ENCODE data around the gene MCCC1.

The MCCC1 gene

DNA sequence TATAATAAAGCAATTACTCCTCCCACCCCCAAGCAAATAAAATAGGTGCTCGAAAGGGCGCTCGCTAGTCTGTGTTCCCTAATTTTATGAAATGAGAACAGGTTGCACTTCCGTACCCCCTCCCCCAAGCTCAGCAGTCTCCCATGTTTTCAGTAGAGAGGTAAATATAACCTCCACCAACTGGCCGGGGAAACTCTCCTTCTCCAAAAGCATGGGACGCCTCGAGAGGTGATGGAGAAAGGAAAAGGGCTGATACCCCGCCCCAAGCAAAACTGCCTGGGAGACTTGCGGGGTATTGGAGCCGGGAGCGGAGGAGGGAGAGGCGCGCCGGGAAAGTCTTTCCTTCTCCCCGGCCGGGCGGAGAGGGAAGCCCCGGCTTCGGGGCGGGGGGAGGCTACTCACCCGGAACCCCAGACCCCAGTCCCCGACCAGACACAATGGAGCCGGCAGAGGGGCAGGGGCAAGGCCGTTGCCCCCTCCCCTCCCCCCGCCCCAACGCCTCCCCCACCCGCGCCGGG, 119.6 kb downstream of the MCCC1 start:
- DNase-seq = peak; percentile 54

- peak; percentile 54 for DNase-seq
Observed at GRCh38 chr3:182979103-182979673, 120.1 kb downstream of the MCCC1 start.

DNA sequence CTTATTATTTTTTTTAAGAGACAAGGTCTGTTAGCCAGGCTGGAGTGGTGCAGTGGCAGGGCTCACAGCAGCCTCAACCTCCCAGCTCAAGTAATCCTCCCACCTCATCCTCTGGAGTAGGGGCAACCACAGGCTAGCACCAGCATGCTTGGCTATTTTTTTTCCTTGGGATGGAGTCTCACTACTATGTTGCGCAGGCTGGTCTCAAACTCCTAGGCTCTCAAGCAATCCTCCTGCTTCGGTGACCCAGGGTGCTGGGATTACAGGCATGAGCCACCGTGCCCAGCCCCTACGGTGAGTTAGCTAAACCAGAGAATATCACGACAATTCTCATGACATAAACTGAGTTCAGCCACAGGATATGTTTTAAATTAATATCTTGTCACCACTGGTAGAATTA, 120.9 kb downstream of the MCCC1 start:
- no peak for DNase-seq

DNA sequence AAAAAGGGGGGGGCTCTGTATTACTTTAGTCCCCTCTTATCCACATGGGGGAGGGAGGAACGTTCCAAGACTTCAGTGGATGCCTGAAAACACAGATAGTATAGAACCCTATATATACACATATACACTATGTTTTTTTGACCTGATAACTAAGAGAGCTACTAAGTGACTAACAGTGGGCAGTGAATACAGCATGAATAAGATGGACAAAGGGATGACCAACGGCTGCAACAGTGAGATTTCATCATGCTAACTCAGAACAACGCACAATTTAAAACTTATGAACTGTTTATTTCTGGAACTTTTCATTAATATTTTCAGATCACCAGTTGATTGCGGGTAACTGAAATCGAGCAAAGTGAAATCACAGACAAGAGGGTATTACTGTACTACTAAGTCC, 126.2 kb downstream of the MCCC1 start:
- no peak for DNase-seq

DNA sequence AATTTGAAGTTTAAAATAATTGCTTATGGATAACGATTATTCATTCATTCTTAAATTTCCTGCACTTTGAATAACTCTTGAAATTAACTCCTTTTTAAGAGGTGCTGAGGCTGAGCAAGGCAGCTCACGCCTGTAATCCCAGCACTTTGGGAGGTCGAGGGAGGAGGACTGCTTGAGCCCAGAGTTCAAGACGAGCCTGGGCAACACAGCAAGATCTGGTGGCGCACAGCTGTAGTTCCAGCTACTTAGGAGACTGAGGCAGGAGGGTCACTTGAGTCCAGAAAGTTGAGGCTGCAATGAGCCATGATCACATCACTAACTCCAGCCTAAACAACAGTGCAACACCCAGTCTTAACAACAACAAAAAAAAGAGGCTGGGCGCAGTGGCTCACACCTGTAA, 126.9 kb downstream of the MCCC1 start:
- DNase-seq = no peak

- DNase-seq = no peak
Observed at GRCh38 chr3:182971637-182972036, 127.7 kb downstream of the MCCC1 start.

DNA sequence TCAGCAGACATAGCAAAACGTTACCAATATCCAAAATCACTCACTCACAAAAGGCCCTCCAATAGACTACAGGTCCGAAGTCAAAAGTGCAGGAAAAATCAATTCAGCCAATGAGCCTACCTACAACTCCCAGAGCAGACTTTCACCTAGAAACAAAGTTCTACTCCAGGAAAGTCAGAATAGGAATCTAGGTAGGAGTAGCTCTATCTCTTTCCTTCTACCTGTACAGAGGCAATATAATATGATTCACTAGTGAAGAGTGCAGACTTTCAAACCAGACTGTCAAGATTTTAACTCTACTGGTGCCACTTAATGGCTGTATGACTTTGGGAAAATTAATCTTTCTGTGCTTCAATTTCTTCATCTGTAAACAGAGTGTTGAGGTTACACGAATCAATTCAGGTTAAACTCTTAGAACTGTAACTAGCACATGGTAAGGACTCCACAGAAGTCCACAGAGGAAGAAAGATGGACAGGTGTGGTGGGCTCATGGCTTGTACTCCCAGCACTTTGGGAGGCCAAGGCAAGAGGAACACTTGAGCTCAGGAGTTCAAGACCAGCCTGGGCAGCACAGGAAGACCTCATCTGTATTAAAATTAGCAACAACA, 128.4 kb downstream of the MCCC1 start:
- DNase-seq = no peak

DNA sequence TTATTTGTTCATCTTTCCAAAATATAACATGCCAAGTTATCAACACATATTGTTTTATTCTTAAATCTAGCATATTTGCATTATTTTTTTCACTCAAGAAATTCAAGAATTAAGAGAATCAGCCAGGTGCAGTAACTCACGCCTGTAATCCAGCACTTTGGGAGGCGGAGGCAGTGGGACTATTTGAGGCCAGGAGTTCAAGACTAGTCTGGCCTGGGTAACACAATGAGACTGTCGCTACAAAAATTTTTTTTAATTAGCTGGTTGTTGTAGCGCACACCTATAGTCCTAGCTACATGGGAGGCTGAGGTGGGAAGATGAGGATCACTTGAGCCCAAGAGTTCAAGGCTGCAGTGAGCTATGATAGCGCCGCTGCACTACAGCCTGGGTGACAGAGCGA, 129.4 kb downstream of the MCCC1 start:
- DNase-seq = no peak

GRCh38 chr3:182969277-182969676, 130.0 kb downstream of the MCCC1 start:
- no peak for DNase-seq

DNA sequence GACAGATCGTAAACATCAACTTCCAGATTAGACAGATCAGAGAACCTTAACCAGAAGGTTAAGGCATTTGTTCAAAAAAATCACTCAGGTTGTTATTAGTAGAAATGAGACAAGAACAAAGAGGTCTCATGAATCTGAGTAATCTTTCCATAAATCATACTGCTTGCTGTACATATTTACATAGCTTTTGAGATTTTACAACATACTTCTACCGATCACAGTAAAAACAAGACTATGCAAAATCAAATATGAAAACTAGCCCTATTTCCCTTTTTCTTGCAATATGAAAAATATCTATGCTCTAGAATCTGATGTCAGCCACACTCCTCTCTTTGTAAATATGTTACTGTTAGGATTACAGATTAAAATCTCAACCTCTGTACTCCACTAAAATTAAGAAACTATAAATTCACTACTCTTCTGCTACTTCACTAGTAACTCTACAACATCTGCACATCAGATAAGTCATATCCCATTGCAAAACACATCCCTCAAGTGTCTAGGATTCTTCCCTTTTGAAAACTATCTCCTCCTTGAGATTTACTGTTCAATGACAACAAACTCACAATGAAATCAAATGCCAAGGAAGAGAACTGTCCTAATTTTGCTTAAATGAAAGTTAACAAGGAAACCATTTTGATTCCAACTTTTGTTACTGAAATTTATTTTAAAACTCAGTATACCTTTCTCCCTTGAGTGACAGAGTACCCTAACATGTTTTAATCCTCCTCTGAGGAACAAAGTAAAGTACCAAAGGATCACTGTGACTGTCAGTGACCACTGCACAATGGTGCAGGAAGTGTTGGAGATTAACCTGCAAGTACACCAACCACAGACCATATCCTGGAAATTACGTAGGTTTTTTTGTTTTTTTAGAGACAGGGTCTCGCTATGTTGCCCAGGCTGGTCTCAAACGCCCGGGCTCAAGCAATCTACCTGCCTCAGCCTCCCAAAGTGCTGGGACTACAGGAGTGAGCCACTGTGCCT, 131.8 kb downstream of the MCCC1 start:
- DNase-seq = no peak

GRCh38 chr3:182965861-182966366, 133.4 kb downstream of the MCCC1 start:
- no peak for DNase-seq
